Measurements from ENCODE around the gene LMNB1.

Gene LMNB1

GRCh38 chr5:126865299-126865698 is 88.4 kb downstream of the LMNB1 start:
- TF ChIP-seq CREB1 (IDR thresholded peaks at IDR 0.05; ENCODE audit: low read depth) (no peak), REST (IDR thresholded peaks at IDR 0.05; ENCODE audit: low read depth) (no peak), NFIC (IDR thresholded peaks at IDR 0.05) (no peak), TEAD4 (IDR thresholded peaks at IDR 0.05) (no peak), FOXM1 (IDR thresholded peaks at IDR 0.05; ENCODE audit: borderline replicate concordance, low read depth) (no peak), ZBTB7A (IDR thresholded peaks at IDR 0.05; ENCODE audit: low read depth) (no peak), TCF12 (IDR thresholded peaks at IDR 0.05; ENCODE audit: low read depth) (no peak), EGR1 (IDR thresholded peaks at IDR 0.05) (no peak), MAX (IDR thresholded peaks at IDR 0.05) (no peak), EP300 (IDR thresholded peaks at IDR 0.05; ENCODE audit: borderline replicate concordance) (no peak), TAF1 (IDR thresholded peaks at IDR 0.05; ENCODE audit: low read depth) (no peak), RAD21 (IDR thresholded peaks at IDR 0.05; ENCODE audit: low read depth) (no peak), YY1 (IDR thresholded peaks at IDR 0.05; ENCODE audit: low read depth) (no peak), USF1 (IDR thresholded peaks at IDR 0.05) (no peak), CEBPB (IDR thresholded peaks at IDR 0.05) (no peak)

- TF ChIP-seq USF1 (IDR thresholded peaks at IDR 0.05) = no peak
- no peak for TF ChIP-seq TEAD4 (IDR thresholded peaks at IDR 0.05)
- TF ChIP-seq MAX (IDR thresholded peaks at IDR 0.05) = no peak
- no peak for TF ChIP-seq CREB1 (IDR thresholded peaks at IDR 0.05; ENCODE audit: low read depth)
- no peak for TF ChIP-seq EGR1 (IDR thresholded peaks at IDR 0.05)
- no peak for TF ChIP-seq REST (IDR thresholded peaks at IDR 0.05; ENCODE audit: low read depth)
- no peak for TF ChIP-seq YY1 (IDR thresholded peaks at IDR 0.05; ENCODE audit: low read depth)
- no peak for TF ChIP-seq ZBTB7A (IDR thresholded peaks at IDR 0.05; ENCODE audit: low read depth)
- TF ChIP-seq TCF12 (IDR thresholded peaks at IDR 0.05; ENCODE audit: low read depth) = no peak
- no peak for TF ChIP-seq FOXM1 (IDR thresholded peaks at IDR 0.05; ENCODE audit: borderline replicate concordance, low read depth)
- no peak for TF ChIP-seq NFIC (IDR thresholded peaks at IDR 0.05)
Measured at GRCh38 chr5:126866851-126867636, 90.1 kb downstream of the LMNB1 start.

GRCh38 chr5:126868338-126869004 is 91.5 kb downstream of the LMNB1 start:
- no peak for TF ChIP-seq EGR1 (IDR thresholded peaks at IDR 0.05)
- TF ChIP-seq REST (IDR thresholded peaks at IDR 0.05; ENCODE audit: low read depth) = no peak
- TF ChIP-seq CEBPB (IDR thresholded peaks at IDR 0.05) = no peak
- TF ChIP-seq RAD21 (IDR thresholded peaks at IDR 0.05; ENCODE audit: low read depth) = no peak
- TF ChIP-seq FOXM1 (IDR thresholded peaks at IDR 0.05; ENCODE audit: borderline replicate concordance, low read depth) = no peak
- TF ChIP-seq NFIC (IDR thresholded peaks at IDR 0.05) = no peak
- TF ChIP-seq CREB1 (IDR thresholded peaks at IDR 0.05; ENCODE audit: low read depth) = no peak
- TF ChIP-seq TAF1 (IDR thresholded peaks at IDR 0.05; ENCODE audit: low read depth) = no peak
- TF ChIP-seq MAX (IDR thresholded peaks at IDR 0.05) = no peak
- TF ChIP-seq TCF12 (IDR thresholded peaks at IDR 0.05; ENCODE audit: low read depth) = no peak
- no peak for TF ChIP-seq ZBTB7A (IDR thresholded peaks at IDR 0.05; ENCODE audit: low read depth)
- no peak for TF ChIP-seq EP300 (IDR thresholded peaks at IDR 0.05; ENCODE audit: borderline replicate concordance)
- no peak for TF ChIP-seq TEAD4 (IDR thresholded peaks at IDR 0.05)
- TF ChIP-seq USF1 (IDR thresholded peaks at IDR 0.05) = no peak
- no peak for TF ChIP-seq YY1 (IDR thresholded peaks at IDR 0.05; ENCODE audit: low read depth)
